ENCODE results near the gene MKI67. TPM values are rescaled to one million over a fixed set of nuclear protein-coding genes. Genes with fewer than 3 reads are reported as not detected.

The MKI67 gene
- total and polyA plus RNA-seq, 9 of the 15 experiments (the other 6 are each of a cell fraction or from before 2014, with no cell fraction given), result 11.8 to 86.5 (median 36.0) TPM

GRCh38 chr10:128125944-128126764 lies at the start of gene MKI67 (continued):
- TF ChIP-seq TRIM25 (IDR thresholded peaks at IDR 0.05; ENCODE audit: borderline replicate concordance), result no peak
- TF ChIP-seq EP400 (IDR thresholded peaks at IDR 0.05), result peak; percentile 83; the same call in 1 of the 2 replicates
- peak; percentile 66 for TF ChIP-seq POLR2AphosphoS5 (IDR thresholded peaks at IDR 0.05; ENCODE audit: control insufficient read depth, insufficient read depth, low read depth, low read length)
- TF ChIP-seq RBFOX2 (IDR thresholded peaks at IDR 0.05; ENCODE audit: low read depth, low read length), result peak; percentile 96
- no peak for TF ChIP-seq DPF2 (IDR thresholded peaks at IDR 0.05)
- TF ChIP-seq SAP30 (IDR thresholded peaks at IDR 0.05; ENCODE audit: borderline replicate concordance, insufficient read depth, low read depth, low read length, poor library complexity, severe bottlenecking), result peak; percentile 95
- peak; percentile 40 for TF ChIP-seq HNRNPLL (IDR thresholded peaks at IDR 0.05; ENCODE audit: low read depth, low read length, poor library complexity, severe bottlenecking)
- TF ChIP-seq LCOR (CRISPR knock-in tag; IDR thresholded peaks at IDR 0.05), result 0 out of 2 replicates have a peak, but pooled peaks have one; percentile 37
- TF ChIP-seq ZNF696 (CRISPR knock-in tag; conservative IDR thresholded peaks at IDR 0.05), result no peak
- TF ChIP-seq MLLT1 (IDR thresholded peaks at IDR 0.05), result no peak
- TF ChIP-seq FOXM1 (IDR thresholded peaks at IDR 0.05; ENCODE audit: low read depth), result peak; percentile 98
- peak; percentile 99 for TF ChIP-seq FOXM1 (CRISPR knock-in tag; IDR thresholded peaks at IDR 0.05; ENCODE audit: low read depth)
- TF ChIP-seq ZNF436 (CRISPR knock-in tag; IDR thresholded peaks at IDR 0.05), result no peak
- peak; percentile 31; the same call in 1 of the 2 replicates for TF ChIP-seq SIN3B (IDR thresholded peaks at IDR 0.05; ENCODE audit: low read depth)
- TF ChIP-seq HDAC1 (IDR thresholded peaks at IDR 0.05), result peak in 1 of 2 experiments; percentile 58; a peak in 1 of 4 replicates
- no peak for TF ChIP-seq CREB1 (IDR thresholded peaks at IDR 0.05)
- TF ChIP-seq CREB1 (CRISPR knock-in tag; IDR thresholded peaks at IDR 0.05), result no peak
- no peak for TF ChIP-seq CHCHD3 (CRISPR knock-in tag; IDR thresholded peaks at IDR 0.05)
- no peak for TF ChIP-seq ZNF79 (CRISPR knock-in tag; IDR thresholded peaks at IDR 0.05; ENCODE audit: low read depth)
- peak; percentile 41 for TF ChIP-seq PCBP1 (IDR thresholded peaks at IDR 0.05; ENCODE audit: low read depth, low read length, poor library complexity, severe bottlenecking)

Data from K562 (cell line).